ENCODE data around the gene CDRT4. TPM values are rescaled to one million over a fixed set of nuclear protein-coding genes. Genes with fewer than 3 reads are reported as not detected.
"Not testable (repeated sequence)": the region's sequence is repeated elsewhere in the genome, so short reads cannot be mapped to it uniquely, and the experiment has no call there.

The CDRT4 gene
- total RNA-seq, 1 donor from 2014 or later = 4.2 TPM

- intact Hi-C loops (cut with DNase I) = no loop called here
- no peaks in the 10 kb centered on the region for H3K9me3 ChIP-seq
- no peak for DNase-seq (ENCODE audit: extremely low spot score in 2 of 2)
These were observed 26.1 kb downstream of the CDRT4 start for GRCh38 chr17:15441315-15441714.

GRCh38 chr17:15440347-15440746 is 27.1 kb downstream of the CDRT4 start:
- Histone ChIP-seq H3K36me3 (no peaks in the 10 kb centered on the region), H3K27me3 (no peaks in the 10 kb centered on the region), H3K4me3 (no peak overlapping the region), H3K4me1 (peaks cover 17% of the 10 kb centered on the region), H3K27ac (no peak overlapping the region), H3K9me3 (no peaks in the 10 kb centered on the region)
- no peak for DNase-seq (ENCODE audit: extremely low spot score in 2 of 2)
- TF ChIP-seq POLR2AphosphoS5 (IDR thresholded peaks at IDR 0.05; ENCODE audit: insufficient read depth in 1 of 2, low read depth in 1 of 2) (no peak), POLR2A (IDR thresholded peaks at IDR 0.05) (no peak), CTCF (IDR thresholded peaks at IDR 0.05) (no peak)
- intact Hi-C loops (cut with DNase I) = no loop called here

More at GRCh38 chr17:15441315-15441714, 26.1 kb downstream of the CDRT4 start:
- Histone ChIP-seq H3K4me3 (no peak overlapping the region), H3K36me3 (no peaks in the 10 kb centered on the region), H3K27ac (no peak overlapping the region), H3K27me3 (no peaks in the 10 kb centered on the region), H3K4me1 (peaks cover 13% of the 10 kb centered on the region)
- TF ChIP-seq CTCF (IDR thresholded peaks at IDR 0.05) (no peak), POLR2AphosphoS5 (IDR thresholded peaks at IDR 0.05; ENCODE audit: insufficient read depth in 1 of 2, low read depth in 1 of 2) (no peak), POLR2A (IDR thresholded peaks at IDR 0.05) (no peak)

- H3K27me3 ChIP-seq; H3K27ac ChIP-seq; intact Hi-C loops (cut with DNase I); H3K4me3 ChIP-seq; H3K9me3 ChIP-seq; DNase-seq (ENCODE audit: extremely low spot score in 2 of 2); H3K36me3 ChIP-seq: not testable (repeated sequence)
- peaks cover 11% of the 10 kb centered on the region for H3K4me1 ChIP-seq
These were observed 28.0 kb downstream of the CDRT4 start for GRCh38 chr17:15439205-15439985.

- Histone ChIP-seq H3K9me3 (no peaks in the 10 kb centered on the region), H3K27me3 (no peaks in the 10 kb centered on the region), H3K4me3 (no peak overlapping the region), H3K27ac (no peak overlapping the region), H3K36me3 (no peaks in the 10 kb centered on the region), H3K4me1 (peaks cover 11% of the 10 kb centered on the region)
- intact Hi-C loops (cut with DNase I) = no loop called here
- DNase-seq (ENCODE audit: extremely low spot score in 2 of 2) = no peak
- no peak for TF ChIP-seq POLR2AphosphoS5 (IDR thresholded peaks at IDR 0.05; ENCODE audit: insufficient read depth in 1 of 2, low read depth in 1 of 2)
- TF ChIP-seq POLR2A (IDR thresholded peaks at IDR 0.05) = no peak
- TF ChIP-seq CTCF (IDR thresholded peaks at IDR 0.05) = no peak
These were observed 28.8 kb downstream of the CDRT4 start for GRCh38 chr17:15438491-15439105.

- no peaks in the 10 kb centered on the region for H3K36me3 ChIP-seq
- peak overlapping the region; percentile 66 for H3K27ac ChIP-seq
- intact Hi-C loops (cut with DNase I) = no loop called here
- no peak for DNase-seq (ENCODE audit: extremely low spot score in 2 of 2)
- no peaks in the 10 kb centered on the region for H3K27me3 ChIP-seq
- H3K4me3 ChIP-seq = no peak overlapping the region
- H3K4me1 ChIP-seq = peaks cover 19% of the 10 kb centered on the region
- TF ChIP-seq POLR2A (IDR thresholded peaks at IDR 0.05) (no peak), CTCF (IDR thresholded peaks at IDR 0.05) (no peak), POLR2AphosphoS5 (IDR thresholded peaks at IDR 0.05; ENCODE audit: insufficient read depth in 1 of 2, low read depth in 1 of 2) (no peak)
- H3K9me3 ChIP-seq = no peaks in the 10 kb centered on the region
These were observed 30.2 kb downstream of the CDRT4 start for GRCh38 chr17:15437303-15437635.
